HepG2 (cell line): ENCODE data around the gene NFIC. TPM values are rescaled to one million over a fixed set of nuclear protein-coding genes. Genes with fewer than 3 reads are reported as not detected.

ENCODE experiments used
- EEA1 ChIP-seq: sonication (generic); formaldehyde crosslinking; IDR thresholded peaks from 2 replicates; pipeline ENCODE4 v1.5.1; 2020; ENCODE audit warnings: mild to moderate bottlenecking, missing genetic modification reagents, borderline replicate concordance
- HOXA3 ChIP-seq: sonication (generic); formaldehyde crosslinking; IDR thresholded peaks from 2 replicates; pipeline ENCODE4 v1.5.0; 2020; ENCODE audit warnings: missing genetic modification reagents
- RXRB ChIP-seq: IDR thresholded peaks from 2 replicates; pipeline ENCODE4 v1.6.1; 2016; ENCODE audit warnings: borderline replicate concordance, missing genetic modification reagents, missing compliant biosample characterization
- ZNF142 ChIP-seq: sonication (generic); formaldehyde crosslinking; IDR thresholded peaks from 2 replicates; pipeline ENCODE4 v1.4.0; 2020; ENCODE audit warnings: missing genetic modification reagents
- ZNF318 ChIP-seq: sonication (generic); formaldehyde crosslinking; IDR thresholded peaks from 2 replicates; pipeline ENCODE4 v1.4.0; 2020; ENCODE audit warnings: mild to moderate bottlenecking, missing genetic modification reagents
- ZNF687 ChIP-seq: sonication (generic); formaldehyde crosslinking; IDR thresholded peaks from 2 replicates; pipeline ENCODE4 v1.5.1; 2020; ENCODE audit warnings: mild to moderate bottlenecking, missing genetic modification reagents, moderate library complexity
- ZNF770 ChIP-seq: sonication (generic); formaldehyde crosslinking; IDR thresholded peaks from 2 replicates; pipeline ENCODE4 v1.5.0; 2020; ENCODE audit warnings: mild to moderate bottlenecking, missing genetic modification reagents
- polyA plus RNA-seq, 8 experiments: library from polyadenylated mRNA; depleted of rRNA in 3 of 8; stranded (reverse) in 7 of 8; unstranded in 1 of 8; fragments of >200 nt; fragmentation: Illumina TruSeq in 4 of 8; extraction: Trizol in 4 of 8; gene quantifications; 2 replicates each; pipeline versions ENCODE4 v1.2.1 to v1.2.3, GENCODE V29; 2011 to 2016; ENCODE audit warnings: low read depth in 4 of 8, missing spikeins in 1 of 8, mixed read lengths in 1 of 8; ENCODE audit not compliant: insufficient read depth in 1 of 8
- total RNA-seq, 5 experiments: library from RNA; depleted of rRNA; stranded (reverse); fragments of >200 nt; fragmentation: Illumina TruSeq; extraction: Trizol; gene quantifications; 2 replicates each; pipeline ENCODE4 v1.2.3, GENCODE V29; 2016; ENCODE audit warnings: low read depth in 1 of 5

Gene NFIC
- total and polyA plus RNA-seq, 2 of the 13 experiments (the other 11 are each of a cell fraction or from before 2014, with no cell fraction given): 1.3 to 2.5 TPM

GRCh38 chr19:3440082-3440481 is 73.7 kb downstream of the NFIC start (continued):
- TF ChIP-seq ZNF318 (no peak), ZNF687 (peak; percentile 28; the same call in 1 of the 2 replicates), RXRB (0 out of 2 replicates have a peak, but pooled peaks have one; percentile 18), ZNF142 (no peak), HOXA3 (no peak), EEA1 (no peak), ZNF770 (CRISPR knock-in tag) (no peak)
